ENCODE data around the gene EPS8L3.
"Not testable (repeated sequence)": the region's sequence is repeated elsewhere in the genome, so short reads cannot be mapped to it uniquely, and the experiment has no call there.

Gene EPS8L3

GRCh38 chr1:109773900-109774485 lies 10.3 kb upstream of the EPS8L3 start:
- no peak overlapping the region for H3K4me3 ChIP-seq (ENCODE audit: low read length)
- no peaks in the 10 kb centered on the region for H3K9me3 ChIP-seq (ENCODE audit: control insufficient read depth, low read depth, low read length)
- no peaks in the 10 kb centered on the region for H3K36me3 ChIP-seq (ENCODE audit: control insufficient read depth, low read depth, low read length)
- H3K27me3 ChIP-seq (ENCODE audit: control insufficient read depth, insufficient read depth, low read length): no peaks in the 10 kb centered on the region
- no peak overlapping the region for H3K9ac ChIP-seq (ENCODE audit: low read length)
- no peaks in the 10 kb centered on the region for H3K4me1 ChIP-seq (ENCODE audit: control insufficient read depth, low read depth, low read length)
- no peak overlapping the region for H3K27ac ChIP-seq (ENCODE audit: low read length)

- Histone ChIP-seq H3K27ac (ENCODE audit: low read length) (no peak overlapping the region), H3K4me1 (ENCODE audit: control insufficient read depth, low read depth, low read length) (no peaks in the 10 kb centered on the region), H3K4me3 (ENCODE audit: low read length) (no peak overlapping the region), H3K27me3 (ENCODE audit: control insufficient read depth, insufficient read depth, low read length) (no peaks in the 10 kb centered on the region), H3K9ac (ENCODE audit: low read length) (no peak overlapping the region), H3K36me3 (ENCODE audit: control insufficient read depth, low read depth, low read length) (no peaks in the 10 kb centered on the region), H3K9me3 (ENCODE audit: control insufficient read depth, low read depth, low read length) (no peaks in the 10 kb centered on the region)
Measured at GRCh38 chr1:109773203-109773899, 9.6 kb upstream of the EPS8L3 start.

GRCh38 chr1:109772658-109773202 lies 9.0 kb upstream of the EPS8L3 start:
- H3K9ac ChIP-seq (ENCODE audit: low read length): no peak overlapping the region
- no peak overlapping the region for H3K4me3 ChIP-seq (ENCODE audit: low read length)
- no peak overlapping the region for H3K27ac ChIP-seq (ENCODE audit: low read length)
- no peaks in the 10 kb centered on the region for H3K36me3 ChIP-seq (ENCODE audit: control insufficient read depth, low read depth, low read length)
- no peaks in the 10 kb centered on the region for H3K4me1 ChIP-seq (ENCODE audit: control insufficient read depth, low read depth, low read length)
- no peaks in the 10 kb centered on the region for H3K27me3 ChIP-seq (ENCODE audit: control insufficient read depth, insufficient read depth, low read length)
- no peaks in the 10 kb centered on the region for H3K9me3 ChIP-seq (ENCODE audit: control insufficient read depth, low read depth, low read length)

- Histone ChIP-seq H3K9me3 (ENCODE audit: control insufficient read depth, low read depth, low read length) (no peaks in the 10 kb centered on the region), H3K27ac (ENCODE audit: low read length) (no peak overlapping the region)
Measured at GRCh38 chr1:109771712-109772657, 8.3 kb upstream of the EPS8L3 start.

GRCh38 chr1:109770331-109771095 lies 6.8 kb upstream of the EPS8L3 start:
- Histone ChIP-seq H3K27ac (ENCODE audit: low read length) (no peak overlapping the region), H3K9me3 (ENCODE audit: control insufficient read depth, low read depth, low read length) (no peaks in the 10 kb centered on the region), H3K4me1 (ENCODE audit: control insufficient read depth, low read depth, low read length) (no peaks in the 10 kb centered on the region), H3K36me3 (ENCODE audit: control insufficient read depth, low read depth, low read length) (no peaks in the 10 kb centered on the region), H3K9ac (ENCODE audit: low read length) (no peak overlapping the region), H3K27me3 (ENCODE audit: control insufficient read depth, insufficient read depth, low read length) (no peaks in the 10 kb centered on the region), H3K4me3 (ENCODE audit: low read length) (no peak overlapping the region)

More at GRCh38 chr1:109771712-109772657, 8.3 kb upstream of the EPS8L3 start:
- H3K4me1 ChIP-seq (ENCODE audit: control insufficient read depth, low read depth, low read length): no peaks in the 10 kb centered on the region
- no peaks in the 10 kb centered on the region for H3K36me3 ChIP-seq (ENCODE audit: control insufficient read depth, low read depth, low read length)
- no peak overlapping the region for H3K9ac ChIP-seq (ENCODE audit: low read length)
- H3K27me3 ChIP-seq (ENCODE audit: control insufficient read depth, insufficient read depth, low read length): no peaks in the 10 kb centered on the region
- no peak overlapping the region for H3K4me3 ChIP-seq (ENCODE audit: low read length)

- H3K9me3 ChIP-seq (ENCODE audit: control insufficient read depth, low read depth, low read length): no peaks in the 10 kb centered on the region
- H3K4me1 ChIP-seq (ENCODE audit: control insufficient read depth, low read depth, low read length): no peaks in the 10 kb centered on the region
- H3K9ac ChIP-seq (ENCODE audit: low read length): no peak overlapping the region
- no peaks in the 10 kb centered on the region for H3K27me3 ChIP-seq (ENCODE audit: control insufficient read depth, insufficient read depth, low read length)
- no peaks in the 10 kb centered on the region for H3K36me3 ChIP-seq (ENCODE audit: control insufficient read depth, low read depth, low read length)
- no peak overlapping the region for H3K27ac ChIP-seq (ENCODE audit: low read length)
- H3K4me3 ChIP-seq (ENCODE audit: low read length): no peak overlapping the region
Measured at GRCh38 chr1:109769330-109770078, 5.8 kb upstream of the EPS8L3 start.

GRCh38 chr1:109768820-109769219 lies 5.1 kb upstream of the EPS8L3 start:
- H3K4me1 ChIP-seq (ENCODE audit: control insufficient read depth, low read depth, low read length): no peaks in the 10 kb centered on the region

GRCh38 chr1:109768335-109768650 lies 4.6 kb upstream of the EPS8L3 start:
- no peaks in the 10 kb centered on the region for H3K9me3 ChIP-seq (ENCODE audit: control insufficient read depth, low read depth, low read length)
- no peaks in the 10 kb centered on the region for H3K27me3 ChIP-seq (ENCODE audit: control insufficient read depth, insufficient read depth, low read length)
- no peaks in the 10 kb centered on the region for H3K36me3 ChIP-seq (ENCODE audit: control insufficient read depth, low read depth, low read length)

More at GRCh38 chr1:109768820-109769219, 5.1 kb upstream of the EPS8L3 start:
- Histone ChIP-seq H3K4me3 (ENCODE audit: low read length) (no peak overlapping the region), H3K9me3 (ENCODE audit: control insufficient read depth, low read depth, low read length) (no peaks in the 10 kb centered on the region), H3K27me3 (ENCODE audit: control insufficient read depth, insufficient read depth, low read length) (no peaks in the 10 kb centered on the region), H3K9ac (ENCODE audit: low read length) (no peak overlapping the region), H3K36me3 (ENCODE audit: control insufficient read depth, low read depth, low read length) (no peaks in the 10 kb centered on the region), H3K27ac (ENCODE audit: low read length) (no peak overlapping the region)

GRCh38 chr1:109767637-109768334 lies 4.1 kb upstream of the EPS8L3 start:
- Histone ChIP-seq H3K4me1 (ENCODE audit: control insufficient read depth, low read depth, low read length) (no peaks in the 10 kb centered on the region), H3K27me3 (ENCODE audit: control insufficient read depth, insufficient read depth, low read length) (no peaks in the 10 kb centered on the region), H3K36me3 (ENCODE audit: control insufficient read depth, low read depth, low read length) (no peaks in the 10 kb centered on the region), H3K4me3 (ENCODE audit: low read length) (no peak overlapping the region), H3K27ac (ENCODE audit: low read length) (no peak overlapping the region), H3K9me3 (ENCODE audit: control insufficient read depth, low read depth, low read length) (no peaks in the 10 kb centered on the region), H3K9ac (ENCODE audit: low read length) (no peak overlapping the region)

More at GRCh38 chr1:109768335-109768650, 4.6 kb upstream of the EPS8L3 start:
- H3K4me3 ChIP-seq (ENCODE audit: low read length): no peak overlapping the region
- H3K4me1 ChIP-seq (ENCODE audit: control insufficient read depth, low read depth, low read length): no peaks in the 10 kb centered on the region
- H3K27ac ChIP-seq (ENCODE audit: low read length): no peak overlapping the region
- H3K9ac ChIP-seq (ENCODE audit: low read length): no peak overlapping the region

GRCh38 chr1:109766991-109767636 lies 3.4 kb upstream of the EPS8L3 start:
- H3K36me3 ChIP-seq (ENCODE audit: control insufficient read depth, low read depth, low read length); H3K4me3 ChIP-seq (ENCODE audit: low read length); H3K27me3 ChIP-seq (ENCODE audit: control insufficient read depth, insufficient read depth, low read length); H3K9me3 ChIP-seq (ENCODE audit: control insufficient read depth, low read depth, low read length); H3K4me1 ChIP-seq (ENCODE audit: control insufficient read depth, low read depth, low read length); H3K9ac ChIP-seq (ENCODE audit: low read length); H3K27ac ChIP-seq (ENCODE audit: low read length): not testable (repeated sequence)

Measured in iPS-18a (cell line).